HG03457 (cell line): ENCODE measurements around the gene LMF1.

ENCODE experiments used
- ATAC-seq: cut with Tn5 transposase; IDR thresholded peaks from one replicate; pipeline ENCODE4 v1.9.1; 2021; ENCODE audit warnings: moderate number of reproducible peaks; ENCODE audit not compliant: unreplicated experiment

LMF1 gene

DNA sequence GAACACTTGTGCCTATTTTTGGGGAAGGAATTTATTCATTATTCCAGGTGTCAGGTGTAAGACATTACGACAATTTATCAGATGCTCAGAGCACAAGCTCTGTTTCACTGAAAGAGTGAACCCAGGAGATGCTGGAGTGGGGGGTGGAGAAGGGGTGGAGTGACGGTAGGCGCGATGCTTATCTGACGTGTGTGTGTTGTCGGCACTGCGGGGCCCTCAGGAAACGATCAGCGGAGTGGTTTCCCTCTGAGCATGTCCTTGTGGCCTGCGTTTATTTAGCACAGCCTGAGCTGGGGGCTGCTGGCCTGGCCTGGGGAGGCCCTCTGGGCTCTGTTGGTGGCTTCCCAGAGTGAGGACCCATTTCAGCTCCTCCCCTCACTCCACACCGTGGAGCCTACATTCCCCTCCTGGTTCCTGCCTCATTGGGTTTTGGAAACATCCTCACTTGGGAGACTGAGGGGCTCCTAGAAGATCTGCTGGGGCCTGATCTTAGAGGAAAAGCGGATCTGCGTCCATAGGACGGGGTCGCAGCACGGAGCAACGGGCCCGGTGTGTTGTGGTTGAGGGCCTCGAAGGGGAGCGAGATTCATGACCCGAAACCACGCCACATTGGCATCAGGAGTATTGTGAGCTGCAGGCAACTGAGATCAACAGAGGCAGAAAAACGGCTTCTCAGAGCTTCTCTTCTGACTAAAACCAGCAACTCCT is 151.3 kb downstream of the LMF1 start:
- ATAC-seq, result no peak

DNA sequence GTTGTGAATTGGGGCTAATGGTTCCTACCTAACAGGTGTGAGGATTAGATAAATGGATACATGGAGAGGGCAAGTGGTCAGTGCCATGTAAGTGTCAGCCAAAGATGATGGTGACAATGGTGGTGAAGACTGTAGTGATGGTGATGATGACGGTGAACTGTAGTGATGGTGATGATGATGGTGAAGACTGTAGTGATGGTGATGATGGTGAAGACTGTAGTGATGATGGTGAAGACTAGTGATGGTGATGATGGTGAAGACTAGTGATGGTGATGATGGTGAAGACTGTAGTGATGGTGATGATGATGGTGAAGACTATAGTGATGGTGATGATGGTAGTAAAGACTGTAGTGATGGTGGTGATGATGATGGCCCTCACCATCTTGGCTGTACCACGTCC is 152.2 kb downstream of the LMF1 start:
- no peak for ATAC-seq

DNA sequence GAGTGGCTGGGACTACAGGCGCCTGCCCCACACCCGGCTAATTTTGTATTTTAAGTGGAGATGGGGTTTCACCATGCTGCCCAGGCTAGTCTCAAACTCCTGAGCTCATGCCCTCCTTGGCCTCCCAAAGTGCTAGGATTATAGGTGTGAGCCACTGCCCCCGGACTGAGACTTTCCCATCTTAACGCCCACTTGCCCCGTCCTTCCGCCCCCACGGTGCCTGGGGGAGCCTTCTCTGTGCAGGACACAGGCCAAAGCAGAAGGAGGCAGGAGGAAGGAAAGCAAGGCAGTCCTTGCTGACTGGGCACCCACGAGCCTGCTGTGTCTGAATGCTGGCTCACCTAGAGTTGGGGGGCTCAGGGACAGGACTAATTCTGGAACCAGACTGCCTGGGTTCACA is 152.7 kb downstream of the LMF1 start:
- ATAC-seq, result no peak

DNA sequence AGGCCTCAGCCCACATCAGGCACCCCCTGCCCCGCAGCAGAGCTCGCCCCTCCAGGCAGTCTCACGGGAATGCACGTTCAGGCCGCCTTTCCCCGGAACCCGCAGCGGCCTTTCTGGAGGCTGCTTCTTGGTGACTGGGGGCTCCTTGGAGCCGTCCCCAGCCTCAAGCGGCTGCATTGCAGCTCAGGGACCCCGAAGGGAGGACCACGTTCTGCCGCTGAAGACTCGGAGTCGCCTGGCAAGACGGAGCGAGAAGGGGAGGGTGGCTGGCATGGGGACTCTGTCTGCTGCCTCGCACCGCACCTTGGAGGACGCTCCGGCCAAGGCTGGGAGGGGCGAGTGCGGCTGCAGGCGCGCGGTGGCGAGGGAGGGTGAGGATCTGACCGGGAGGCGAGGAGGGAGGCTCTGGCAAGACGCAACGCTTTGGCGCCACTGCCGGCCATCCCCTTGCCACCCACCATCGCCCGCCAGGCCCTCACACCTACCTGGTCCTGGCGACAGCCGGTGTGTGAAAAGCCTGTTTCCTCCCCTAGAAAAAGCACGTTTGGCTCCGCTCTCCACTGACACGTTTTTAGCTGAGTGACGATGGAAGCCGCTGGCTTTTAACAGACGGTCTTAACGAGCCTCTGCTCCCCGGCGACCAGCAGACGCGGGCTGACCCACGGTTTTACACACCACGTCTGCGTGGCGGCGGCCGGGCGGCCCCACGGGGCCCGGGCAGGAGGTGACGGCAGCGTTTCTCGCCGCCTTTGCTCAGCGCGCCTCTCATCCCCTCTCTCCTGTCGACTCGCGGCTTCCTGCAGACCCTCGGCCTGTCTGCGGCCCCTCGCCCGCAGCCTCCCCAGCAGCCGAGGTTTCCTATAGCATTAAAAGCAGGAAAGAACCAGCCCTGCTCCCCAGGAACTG is 153.5 kb downstream of the LMF1 start:
- ATAC-seq, result no peak

DNA sequence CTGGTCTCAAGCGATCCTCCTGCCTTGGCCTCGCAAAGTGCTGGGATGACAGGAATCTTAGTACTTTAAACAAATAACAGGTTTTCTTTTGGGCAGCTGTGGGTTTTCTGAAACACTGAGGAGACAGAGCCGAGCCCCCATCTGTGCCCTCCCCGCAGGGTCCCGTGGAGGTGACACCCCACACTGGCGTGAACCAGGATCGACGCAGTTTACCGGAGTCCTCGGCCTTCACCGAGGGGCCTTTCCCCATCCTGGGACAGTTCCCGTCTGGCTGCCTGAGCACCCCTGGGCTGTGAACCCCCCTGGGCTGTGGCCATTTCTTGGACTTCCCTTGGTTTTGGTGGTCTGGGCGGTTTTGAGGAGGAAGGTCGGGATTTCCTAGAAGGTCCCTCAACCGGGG is 154.9 kb downstream of the LMF1 start:
- no peak for ATAC-seq

DNA sequence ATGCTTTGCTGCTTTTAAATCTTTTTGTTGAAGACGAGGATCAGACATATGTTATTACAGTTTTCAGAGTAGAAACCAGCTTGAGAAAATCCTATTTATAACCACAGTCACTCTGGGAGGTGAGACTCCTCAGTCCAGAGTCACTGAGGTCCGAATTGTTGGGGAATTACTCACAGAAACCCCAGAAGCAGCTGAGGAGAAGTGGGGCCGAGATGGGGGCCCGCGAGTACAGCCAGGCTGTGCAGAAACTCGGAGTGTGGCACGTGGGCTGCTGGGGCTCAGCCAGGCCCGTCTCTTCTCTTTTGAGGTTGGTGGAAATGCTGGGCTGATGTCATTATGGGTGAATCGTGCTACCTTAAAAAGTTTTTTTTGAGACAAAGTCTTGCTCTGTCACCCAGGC is 155.8 kb downstream of the LMF1 start:
- ATAC-seq, result no peak

DNA sequence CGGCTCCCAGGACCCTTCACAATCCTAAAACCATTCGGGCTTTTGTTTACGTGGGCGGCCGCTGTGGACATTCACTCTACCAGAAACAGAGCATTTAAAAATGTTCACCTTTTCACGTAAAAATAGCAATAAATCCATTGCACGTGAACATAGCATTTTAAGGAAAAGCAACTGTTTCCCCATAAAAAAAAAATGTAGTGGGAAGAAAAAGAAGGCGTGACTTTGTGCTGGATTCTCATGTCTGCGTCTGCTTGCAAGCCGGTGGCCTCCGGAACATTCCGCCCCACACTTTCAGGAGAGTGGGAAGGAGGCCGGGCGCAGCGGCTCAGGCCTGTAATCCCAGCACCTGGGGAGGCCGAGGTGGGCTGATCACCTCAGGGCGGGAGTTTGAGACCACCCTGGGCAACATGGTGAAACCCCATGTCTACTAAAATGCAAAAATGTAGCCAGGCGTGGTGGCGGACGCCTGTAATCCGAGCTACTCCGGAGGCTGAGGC is 156.8 kb downstream of the LMF1 start:
- ATAC-seq, result no peak

DNA sequence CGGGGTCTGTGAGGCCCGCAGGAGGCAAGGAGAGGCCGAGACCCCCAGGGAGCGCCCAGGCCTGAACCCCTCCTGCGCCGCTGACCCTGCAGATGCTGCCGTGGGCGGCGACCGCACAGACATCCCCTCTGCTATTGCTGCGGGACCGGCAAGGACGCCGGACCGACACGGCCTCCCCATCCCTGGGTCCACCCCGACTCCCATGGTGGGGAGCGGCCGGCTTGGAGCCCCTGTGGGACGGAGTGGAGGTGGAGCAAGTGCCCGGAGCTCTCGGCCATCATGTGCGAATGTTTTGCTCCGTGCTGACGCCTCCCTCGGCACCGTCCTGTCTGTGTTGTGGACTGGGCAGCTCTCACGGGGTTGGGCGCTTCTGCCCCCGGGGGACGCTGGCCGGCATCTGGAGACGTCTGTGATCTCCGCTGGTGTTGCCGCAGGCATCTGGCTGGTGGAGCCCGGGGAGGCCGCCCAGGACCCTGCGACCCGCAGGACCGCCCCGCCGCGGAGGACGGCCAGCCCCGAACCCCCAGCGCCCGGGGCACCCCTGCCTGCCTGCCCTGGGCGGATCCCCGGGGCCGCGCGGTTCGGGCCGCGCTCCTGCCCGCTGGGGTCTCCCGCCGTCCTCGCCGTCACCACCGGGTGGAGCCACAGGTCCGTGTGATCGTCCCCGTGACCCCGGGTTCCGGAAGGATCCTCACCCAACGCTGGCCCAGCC is 157.4 kb downstream of the LMF1 start:
- no peak for ATAC-seq

DNA sequence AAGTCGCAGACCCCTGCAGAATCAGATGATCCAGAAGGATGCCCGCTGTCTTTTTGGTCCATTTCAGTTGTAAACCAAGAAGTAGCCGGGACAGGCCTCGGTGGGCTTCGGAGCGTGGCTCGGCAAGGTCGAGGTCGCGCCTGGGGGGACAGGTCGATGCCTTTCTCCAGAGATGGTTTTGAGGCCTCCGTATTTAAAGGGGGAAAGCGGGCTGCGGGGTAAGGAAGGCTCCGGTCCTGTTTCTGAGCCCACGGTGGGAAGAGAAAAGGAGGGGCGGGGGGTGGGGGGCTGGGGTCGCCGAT is 162.7 kb downstream of the LMF1 start:
- no peak for ATAC-seq

DNA sequence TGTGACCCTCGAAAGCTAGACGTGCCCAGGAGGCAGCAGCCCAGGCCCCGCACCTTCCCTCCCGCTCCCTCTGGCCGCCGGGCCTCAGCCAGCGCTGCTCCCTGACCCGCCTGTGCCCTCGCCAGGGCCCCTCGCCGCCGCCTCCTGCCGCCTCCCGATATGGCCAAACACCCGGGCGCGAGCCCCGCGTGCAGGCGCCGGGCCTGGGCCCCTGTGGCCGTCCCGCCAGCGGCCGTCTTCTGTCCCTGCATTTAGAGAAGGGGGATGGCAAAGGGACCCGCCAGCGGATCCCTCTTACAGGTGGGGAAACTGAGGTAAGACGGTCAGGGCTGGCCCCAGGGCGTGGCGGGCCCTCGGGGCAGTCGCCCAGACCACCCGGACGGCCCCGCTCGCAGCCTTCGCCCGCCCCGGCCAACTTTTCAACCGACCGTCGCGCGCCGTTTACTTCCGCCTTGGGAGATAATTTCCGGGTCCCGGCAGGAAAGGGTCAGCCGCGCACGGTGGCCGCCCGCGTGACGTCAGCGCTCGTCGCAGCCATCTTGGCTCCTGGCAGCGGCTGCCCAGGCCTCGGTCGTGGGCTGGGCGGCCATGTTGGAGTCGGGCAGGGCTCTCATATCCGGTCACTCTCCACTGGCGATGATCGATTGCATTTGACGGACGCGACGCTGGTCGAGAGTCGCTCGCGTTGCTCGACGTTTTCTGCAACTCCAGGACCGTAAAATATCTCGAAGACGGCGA is 163.3 kb downstream of the LMF1 start:
- peak; percentile 75 for ATAC-seq

DNA sequence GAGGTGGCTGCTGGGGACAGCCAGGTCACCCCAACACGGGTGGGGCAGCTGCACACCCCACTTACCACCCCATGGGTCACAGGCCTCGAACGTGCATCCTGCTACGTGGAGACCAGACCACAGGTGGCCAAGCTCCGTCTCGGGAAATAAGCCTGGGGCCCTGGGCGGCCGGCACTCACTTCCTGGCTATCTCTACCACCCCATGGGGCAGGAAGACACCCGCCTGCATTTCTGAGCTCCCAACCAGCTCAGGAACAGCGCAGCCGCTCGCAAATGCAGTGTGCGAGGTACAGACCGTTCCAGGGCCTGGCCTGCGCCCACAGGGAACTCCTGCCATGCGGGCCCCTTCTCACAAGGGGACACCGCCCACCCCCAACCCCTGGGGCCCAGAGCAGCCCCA is 165.3 kb downstream of the LMF1 start:
- ATAC-seq, result no peak

DNA sequence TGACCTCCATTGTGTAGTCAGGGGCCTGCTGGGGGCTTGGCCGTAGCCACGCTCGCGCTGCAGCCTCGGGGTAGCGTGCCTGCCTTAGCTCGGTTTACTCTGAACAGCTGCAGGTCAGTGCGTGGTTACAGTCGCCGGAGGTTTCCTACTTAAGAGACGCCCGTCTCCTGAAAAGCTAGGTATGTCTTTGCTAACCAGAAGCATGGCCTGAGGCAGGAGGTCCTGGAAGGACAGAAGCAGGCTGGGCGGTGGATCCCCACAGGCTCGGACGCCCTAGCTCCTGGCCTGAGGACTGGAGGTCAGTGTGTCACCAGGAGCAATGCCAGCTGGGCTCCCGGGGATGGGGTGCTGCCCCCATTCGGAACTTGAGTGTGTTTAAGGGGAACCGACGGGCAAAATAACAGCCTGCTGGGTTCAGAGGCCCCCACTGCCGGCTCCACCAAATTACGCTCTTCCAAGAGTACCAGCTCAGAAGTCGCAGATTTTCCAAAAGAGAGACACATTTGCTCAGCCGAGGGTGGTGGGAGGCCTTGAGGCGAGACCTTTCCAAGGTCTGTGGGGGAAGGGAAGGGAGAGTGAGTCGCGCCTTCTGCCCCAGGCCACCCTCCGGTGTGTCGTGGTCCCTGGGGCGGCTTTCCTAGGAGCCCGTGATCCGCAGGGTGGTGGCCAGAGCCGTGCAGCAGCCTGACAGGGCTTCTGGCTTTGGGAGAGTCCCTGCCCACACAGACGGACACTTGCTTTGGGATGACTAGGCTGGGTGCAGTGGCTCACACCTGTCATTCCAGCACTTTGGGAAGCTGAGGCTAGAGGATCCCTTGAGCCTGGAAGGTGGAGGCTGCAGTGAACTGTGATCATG is 166.4 kb downstream of the LMF1 start:
- no peak for ATAC-seq

DNA sequence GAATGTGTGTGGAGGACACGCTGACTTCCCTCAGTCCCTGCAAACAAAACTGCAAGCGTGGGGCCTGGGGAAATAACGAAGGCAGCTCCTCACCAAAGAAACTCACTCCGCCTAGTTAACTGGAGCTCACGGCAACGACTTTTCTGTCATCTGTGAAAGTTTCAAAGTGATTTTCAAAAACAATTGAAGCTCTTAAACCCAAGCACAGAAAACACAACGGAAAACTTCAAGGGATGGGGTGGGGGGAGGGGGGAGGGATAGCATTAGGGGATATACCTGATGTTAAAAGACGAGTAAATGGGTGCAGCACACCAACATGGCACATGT is 167.1 kb downstream of the LMF1 start:
- ATAC-seq, result no peak
